ENCODE data around the gene CDH5.
A peak's percentile ranks its signal among the peaks of the same experiment; 100 is the strongest.

CDH5 gene

GRCh38 chr16:66419527-66419926, 53.0 kb downstream of the CDH5 start:
- DNase-seq: no peak

- DNase-seq: no peak
These were observed 53.9 kb downstream of the CDH5 start for GRCh38 chr16:66420396-66420795.

GRCh38 chr16:66421891-66422290, 55.4 kb downstream of the CDH5 start:
- no peak for DNase-seq

GRCh38 chr16:66422366-66422765, 55.9 kb downstream of the CDH5 start:
- no peak for DNase-seq

- DNase-seq: no peak
These were observed 56.7 kb downstream of the CDH5 start for GRCh38 chr16:66423177-66423576.

GRCh38 chr16:66425651-66426050, 59.2 kb downstream of the CDH5 start:
- no peak for DNase-seq

- peak; percentile 4 for DNase-seq
These were observed 59.9 kb downstream of the CDH5 start for GRCh38 chr16:66426112-66427035.

- no peak for DNase-seq
These were observed 60.8 kb downstream of the CDH5 start, which contains the start of gene BEAN1 for GRCh38 chr16:66427036-66427860. Gene BEAN1, plus strand, starts transcription at chr16:66427295. Its CDS starts 10,382 bp downstream, at chr16:66437677.

GRCh38 chr16:66427871-66428681, 61.6 kb downstream of the CDH5 start:
- no peak for DNase-seq

GRCh38 chr16:66428682-66429251, 62.3 kb downstream of the CDH5 start:
- no peak for DNase-seq

- DNase-seq: no peak
These were observed 62.9 kb downstream of the CDH5 start for GRCh38 chr16:66429290-66429962.

- no peak for DNase-seq
These were observed 63.7 kb downstream of the CDH5 start for GRCh38 chr16:66430214-66430613.

GRCh38 chr16:66431760-66432159, 65.3 kb downstream of the CDH5 start:
- no peak for DNase-seq

GRCh38 chr16:66432429-66432828, 65.9 kb downstream of the CDH5 start:
- DNase-seq: no peak

GRCh38 chr16:66434619-66435430, 68.3 kb downstream of the CDH5 start:
- DNase-seq: no peak

GRCh38 chr16:66435896-66436295, 69.4 kb downstream of the CDH5 start:
- DNase-seq: no peak

GRCh38 chr16:66437391-66437945, 71.0 kb downstream of the CDH5 start:
- no peak for DNase-seq

GRCh38 chr16:66438536-66438935, 72.0 kb downstream of the CDH5 start:
- no peak for DNase-seq

- DNase-seq: no peak
These were observed 72.7 kb downstream of the CDH5 start for GRCh38 chr16:66439051-66439730.

- DNase-seq: no peak
These were observed 73.8 kb downstream of the CDH5 start for GRCh38 chr16:66440271-66440802.
